Measurements from ENCODE around the gene OPRL1. TPM values are rescaled to one million over a fixed set of nuclear protein-coding genes. Genes with fewer than 3 reads are reported as not detected.

Gene OPRL1
- total RNA-seq, 1 experiment from 2014 or later = 0.92 TPM

DNA sequence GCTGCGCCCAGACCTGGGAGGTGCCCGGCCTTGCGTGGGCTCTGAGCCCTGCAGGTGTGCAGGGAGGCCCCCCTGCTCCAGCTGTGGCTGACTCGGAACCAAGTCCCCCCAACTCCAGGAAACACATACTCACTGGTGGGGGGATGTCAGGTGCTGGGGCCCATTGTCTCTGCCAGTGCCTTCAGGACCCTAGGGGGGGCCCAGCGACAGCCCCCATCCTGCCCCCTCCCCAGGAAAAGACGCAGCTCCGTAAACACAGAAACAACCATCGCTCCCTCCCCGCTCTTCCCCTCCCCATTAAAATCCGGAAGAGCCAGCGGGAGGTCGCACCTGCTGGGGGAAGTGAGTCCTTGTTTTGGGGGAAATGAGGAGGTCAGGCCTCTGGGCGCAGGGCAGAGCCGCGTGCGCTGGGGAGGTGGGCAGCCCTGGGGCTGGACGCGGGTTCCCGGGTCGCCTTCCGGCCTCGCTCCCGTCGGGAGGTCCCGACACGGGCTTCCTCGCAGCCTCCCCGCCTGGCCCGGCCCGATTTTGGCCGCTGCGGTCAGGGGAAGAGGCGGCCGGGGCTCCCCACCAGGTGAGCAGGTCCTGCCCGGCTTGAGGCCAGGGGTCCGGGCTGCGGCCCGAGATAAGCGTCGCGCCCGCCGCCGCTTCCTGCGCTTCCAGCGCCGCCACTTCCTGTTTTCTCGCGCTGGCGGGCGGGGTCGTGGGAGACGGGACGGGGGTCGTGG is 37.7 kb upstream of the OPRL1 start:
- no peak for DNase-seq (ENCODE audit: low read depth)

DNA sequence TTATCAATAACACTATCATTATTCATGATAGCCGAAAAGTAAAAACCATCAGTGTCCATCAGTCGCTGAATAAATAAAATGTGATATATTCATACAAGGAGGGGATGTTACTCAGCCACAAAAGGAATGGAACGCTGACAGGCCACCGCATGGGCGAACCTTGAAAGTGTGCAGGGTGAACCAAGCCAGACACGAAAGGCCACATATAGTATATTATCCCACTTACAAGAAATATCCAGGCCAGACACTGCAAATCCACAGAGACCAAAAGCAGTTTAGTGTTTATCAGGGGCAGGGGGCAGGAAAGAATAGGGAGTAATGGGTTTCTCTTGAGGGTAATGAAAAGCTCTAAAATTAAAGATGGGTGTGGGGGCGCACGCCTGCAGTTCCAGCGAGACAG is 36.1 kb upstream of the OPRL1 start:
- DNase-seq (ENCODE audit: low read depth) = no peak

DNA sequence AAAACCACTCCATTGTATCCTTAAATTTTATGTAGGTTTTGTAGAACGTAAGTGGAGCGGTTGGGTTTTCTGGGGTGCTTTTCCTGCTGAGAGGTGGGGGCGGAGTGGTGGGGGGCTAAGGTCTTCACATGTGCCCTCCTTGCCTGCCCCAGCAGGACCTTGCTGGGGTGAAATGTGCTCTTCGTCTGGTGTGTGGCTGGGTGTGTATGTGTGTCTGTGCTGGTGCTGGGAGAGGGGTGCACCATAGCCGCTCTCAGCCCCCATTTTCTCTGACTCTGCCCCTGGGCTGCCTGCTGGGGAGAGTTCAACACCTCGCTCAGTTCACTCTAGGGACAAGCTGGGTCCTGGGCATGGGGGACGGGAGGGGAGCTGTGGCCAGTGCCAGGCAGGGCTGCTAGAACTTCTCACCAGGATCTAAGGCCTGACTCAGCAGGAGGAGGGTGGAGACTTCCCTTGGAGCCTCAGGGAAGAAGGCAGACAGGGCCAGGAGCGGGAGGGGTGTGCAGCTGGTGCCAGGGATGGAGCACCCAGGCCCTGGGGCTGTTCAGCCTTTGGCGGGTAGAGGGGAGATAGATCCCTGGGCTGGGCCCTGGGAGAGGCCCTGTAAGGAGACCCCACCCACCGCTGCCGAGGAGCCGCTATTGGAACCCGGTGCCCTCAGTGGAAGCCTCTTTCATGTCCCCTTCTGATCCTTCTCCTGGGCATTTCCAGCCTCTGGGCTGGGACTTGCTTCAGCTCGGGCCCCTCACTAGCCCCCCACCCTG is 35.2 kb upstream of the OPRL1 start:
- peak; percentile 46 for DNase-seq (ENCODE audit: low read depth)

DNA sequence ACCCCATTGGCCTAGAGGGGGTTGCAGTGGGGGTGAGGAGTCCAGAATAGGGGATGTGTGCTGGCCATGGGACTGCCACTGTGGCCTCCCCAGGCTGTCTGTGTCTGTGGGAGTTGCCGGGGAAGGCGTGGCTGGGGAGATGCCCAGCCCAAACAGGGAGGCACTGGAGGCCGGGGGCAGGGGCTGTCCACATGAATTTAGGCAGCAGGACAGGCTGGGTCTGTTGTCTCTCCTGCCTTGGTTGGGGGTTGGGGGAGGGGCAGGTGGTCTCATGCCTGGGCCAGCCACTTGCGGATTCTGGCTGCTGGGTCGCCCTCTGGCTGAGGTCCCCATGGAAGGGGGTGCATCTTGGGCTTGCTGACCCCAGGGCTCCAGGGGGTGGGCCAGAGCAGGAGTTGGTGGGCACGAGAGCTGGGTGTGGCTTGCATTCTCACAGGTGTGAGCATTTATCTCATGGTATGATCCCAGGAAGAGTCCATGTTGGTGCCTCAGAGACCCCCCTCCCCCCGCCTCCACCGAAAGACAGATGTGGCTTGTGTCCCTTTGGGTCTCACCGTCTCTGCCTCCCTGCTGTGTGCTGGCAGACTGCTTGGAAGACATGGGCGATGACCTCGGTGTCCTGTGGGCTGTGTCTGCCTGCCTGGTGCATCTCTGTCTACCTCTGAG is 34.4 kb upstream of the OPRL1 start:
- DNase-seq (ENCODE audit: low read depth) = no peak

DNA sequence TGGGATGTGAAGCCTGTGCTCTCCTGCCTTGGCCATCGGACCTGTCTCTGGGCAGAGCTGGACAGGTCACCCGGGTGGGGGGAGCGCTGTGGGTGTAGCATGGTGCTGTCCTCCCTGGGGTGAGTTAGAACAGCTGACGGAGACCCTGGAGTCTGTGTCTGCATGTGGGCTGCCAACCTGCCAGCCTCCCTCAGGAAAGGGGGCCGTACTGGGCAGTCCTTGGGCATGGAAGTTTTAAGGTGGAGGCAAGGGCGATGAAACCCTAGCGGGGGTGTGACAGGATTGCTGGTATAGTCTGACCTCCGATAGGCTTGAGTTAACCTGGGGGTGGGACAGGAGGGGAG is 32.9 kb upstream of the OPRL1 start:
- DNase-seq (ENCODE audit: low read depth) = no peak

DNA sequence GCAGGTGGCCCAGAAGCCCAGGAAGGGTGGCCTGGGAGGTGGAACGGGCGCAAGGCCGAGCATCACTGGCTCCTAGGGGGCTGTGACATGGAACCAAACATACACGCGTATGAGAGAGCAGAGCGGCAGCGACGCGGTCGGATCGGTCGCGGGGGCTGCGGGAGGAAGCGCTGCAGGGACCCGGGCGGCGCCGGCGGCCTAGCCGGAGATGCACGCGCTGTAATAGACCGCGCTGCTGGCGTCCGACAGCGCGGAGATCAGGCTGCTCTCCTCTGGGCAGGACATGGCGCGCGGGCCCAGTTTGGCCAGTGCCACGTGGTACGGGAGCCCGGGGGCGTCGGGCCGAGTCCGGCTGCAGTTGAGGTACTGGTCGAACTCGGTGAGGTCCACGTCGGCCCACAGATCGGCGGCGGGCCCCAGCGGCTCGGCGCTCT is 31.9 kb upstream of the OPRL1 start:
- no peak for DNase-seq (ENCODE audit: low read depth)

DNA sequence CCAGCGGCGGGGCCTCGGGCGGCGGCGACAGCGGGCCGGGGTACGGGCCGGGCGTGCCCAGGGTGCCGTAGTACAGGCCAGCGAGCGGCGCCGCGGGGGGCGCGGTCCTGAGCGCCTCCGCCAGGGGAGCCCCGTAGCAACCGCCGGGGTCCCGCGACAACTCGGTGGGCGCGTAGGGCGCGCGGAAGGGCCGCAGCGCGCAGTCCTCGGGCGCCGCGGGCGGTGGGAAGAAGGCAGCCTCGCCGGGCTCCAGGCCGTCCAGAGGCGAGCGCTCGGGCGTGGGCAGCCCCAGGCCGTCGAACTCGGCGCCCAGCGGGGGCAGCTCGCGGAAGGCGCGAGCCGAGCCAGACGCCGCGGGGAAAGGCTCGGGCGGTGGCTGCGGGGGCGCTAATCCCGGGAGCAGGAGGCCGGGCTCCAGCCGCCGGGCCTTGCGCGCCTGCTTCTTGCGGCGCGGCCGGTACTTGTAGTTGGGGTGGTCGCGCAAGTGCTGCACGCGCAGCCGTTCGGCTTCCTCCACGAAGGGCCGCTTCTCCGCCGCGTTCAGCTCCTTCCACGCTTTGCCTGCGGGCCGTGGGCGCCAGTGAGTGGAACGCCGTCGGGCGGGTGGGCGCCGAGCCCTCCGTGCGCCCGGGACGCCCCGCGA is 31.4 kb upstream of the OPRL1 start:
- DNase-seq (ENCODE audit: low read depth) = no peak

DNA sequence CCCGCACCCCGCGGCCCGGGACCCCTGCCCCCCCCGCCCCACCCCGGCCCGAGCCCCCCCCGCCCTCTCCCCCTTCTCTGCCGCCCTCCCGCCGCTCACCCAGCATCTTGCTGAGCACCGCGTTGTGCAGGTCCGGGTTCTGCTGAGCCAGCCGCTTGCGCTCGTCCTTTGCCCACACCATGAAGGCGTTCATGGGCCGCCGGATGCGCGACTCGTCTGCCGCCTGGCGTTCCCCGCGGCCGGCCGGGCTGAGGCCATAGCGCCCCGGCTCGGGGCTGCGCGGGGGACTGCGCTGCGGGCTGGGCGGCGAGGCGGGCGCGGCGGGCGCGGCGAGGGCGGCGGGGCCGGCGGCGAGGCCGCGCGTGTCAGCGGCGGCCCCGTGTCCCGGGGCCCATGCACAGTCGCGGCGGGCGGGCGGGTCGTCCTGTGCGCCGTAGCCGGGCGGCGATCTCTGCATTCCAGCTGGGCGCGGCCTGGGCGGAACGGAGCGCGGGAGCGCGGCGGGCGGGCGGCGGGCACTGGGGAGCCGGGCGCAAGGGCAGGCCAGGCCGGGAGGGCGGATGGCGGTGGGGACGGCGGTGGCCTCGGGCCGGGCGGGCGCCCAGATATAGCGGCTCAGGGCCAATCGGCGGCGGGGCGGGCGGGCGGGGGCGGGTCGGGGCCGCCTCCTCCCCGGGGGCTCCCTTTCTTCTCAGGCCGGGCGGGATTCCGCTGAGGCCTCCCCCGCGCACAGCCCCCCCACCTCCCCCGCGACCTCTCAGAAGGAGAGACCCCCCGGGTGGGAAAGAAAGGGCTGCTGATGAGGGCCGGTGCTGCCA is 30.6 kb upstream of the OPRL1 start, which contains the start of gene SOX18:
TSS of gene SOX18 (minus strand) at position 580 of the 818 bp plus-strand sequence. CDS start at position 457, 123 bp downstream.
- no peak for DNase-seq (ENCODE audit: low read depth)

DNA sequence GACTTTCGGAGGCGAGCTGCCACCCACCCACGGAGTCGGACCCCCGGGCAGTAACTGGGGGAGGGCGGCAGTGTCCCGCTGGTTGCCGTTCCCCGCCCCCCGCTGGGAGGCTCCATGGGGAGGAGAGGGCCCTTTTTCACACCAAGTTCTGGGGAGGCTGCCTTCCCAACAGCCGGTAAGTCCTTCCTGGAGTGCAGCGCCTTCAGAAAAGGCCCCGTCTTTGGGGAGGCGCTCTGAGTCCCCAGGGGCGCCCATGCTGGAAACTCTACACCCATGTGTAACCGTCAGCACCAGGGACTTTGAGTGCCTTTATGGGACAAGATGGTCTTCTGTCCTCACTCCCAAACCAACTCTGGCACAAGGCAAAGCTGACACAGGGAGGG is 30.0 kb upstream of the OPRL1 start:
- DNase-seq (ENCODE audit: low read depth) = no peak

DNA sequence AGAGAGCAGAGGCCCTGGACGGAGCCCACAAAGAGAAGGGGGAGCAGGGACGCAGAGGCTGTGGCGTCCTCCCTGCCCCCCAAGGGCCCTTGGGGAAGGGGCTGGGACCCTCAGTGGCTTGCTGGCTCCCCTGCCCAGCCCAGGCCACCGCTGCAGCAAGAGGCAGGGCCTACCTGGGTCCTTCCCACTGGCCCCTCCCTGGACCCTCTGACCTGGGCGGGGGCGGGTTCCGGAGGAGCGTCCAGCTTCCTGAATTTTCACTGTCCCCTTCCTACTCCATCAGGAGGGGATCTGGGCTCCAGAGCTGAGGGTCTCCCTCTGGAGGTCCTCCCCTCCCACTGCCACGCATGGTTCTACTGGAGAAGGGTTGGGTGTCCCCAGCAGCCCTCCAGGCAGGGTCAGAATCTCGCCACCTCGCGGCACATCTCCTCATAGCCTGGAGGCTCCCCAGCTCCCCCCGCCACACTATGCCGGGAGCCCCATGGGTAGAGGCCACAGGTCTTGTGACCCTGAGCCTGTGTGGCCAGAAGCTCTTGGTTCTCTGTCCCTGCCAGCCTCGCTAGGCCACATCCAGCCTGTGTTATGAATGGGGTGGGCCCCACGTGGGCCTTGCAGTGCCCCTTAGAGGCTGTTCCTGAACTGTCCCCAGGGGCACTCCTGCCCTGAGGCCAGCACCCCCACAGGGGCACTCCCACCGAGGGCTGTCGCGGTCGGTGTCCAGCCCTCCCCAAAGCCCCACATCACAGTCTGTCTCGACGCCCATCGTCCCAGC is 29.4 kb upstream of the OPRL1 start:
- DNase-seq (ENCODE audit: low read depth) = no peak

DNA sequence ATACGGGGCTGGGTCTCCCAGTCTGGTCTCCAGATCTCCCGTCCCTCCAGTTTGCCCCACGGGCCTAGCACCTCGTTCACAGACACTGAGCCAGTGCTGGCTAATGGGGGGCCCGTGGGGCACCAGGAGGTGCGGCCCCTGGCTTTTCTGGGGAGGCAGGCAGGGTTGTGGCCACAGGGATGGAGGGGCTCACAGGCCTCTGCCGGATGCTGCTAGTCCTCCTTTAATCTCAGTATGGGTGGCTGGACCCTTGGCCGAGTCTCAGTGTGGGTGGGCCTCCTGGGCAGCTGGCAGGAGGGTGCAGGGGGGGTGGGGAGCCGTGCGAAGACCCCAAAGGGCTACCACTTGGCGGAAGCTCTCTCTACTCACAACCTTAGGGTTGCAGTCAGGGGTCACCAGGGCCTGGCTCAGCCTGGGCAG is 28.8 kb upstream of the OPRL1 start:
- DNase-seq (ENCODE audit: low read depth) = no peak

DNA sequence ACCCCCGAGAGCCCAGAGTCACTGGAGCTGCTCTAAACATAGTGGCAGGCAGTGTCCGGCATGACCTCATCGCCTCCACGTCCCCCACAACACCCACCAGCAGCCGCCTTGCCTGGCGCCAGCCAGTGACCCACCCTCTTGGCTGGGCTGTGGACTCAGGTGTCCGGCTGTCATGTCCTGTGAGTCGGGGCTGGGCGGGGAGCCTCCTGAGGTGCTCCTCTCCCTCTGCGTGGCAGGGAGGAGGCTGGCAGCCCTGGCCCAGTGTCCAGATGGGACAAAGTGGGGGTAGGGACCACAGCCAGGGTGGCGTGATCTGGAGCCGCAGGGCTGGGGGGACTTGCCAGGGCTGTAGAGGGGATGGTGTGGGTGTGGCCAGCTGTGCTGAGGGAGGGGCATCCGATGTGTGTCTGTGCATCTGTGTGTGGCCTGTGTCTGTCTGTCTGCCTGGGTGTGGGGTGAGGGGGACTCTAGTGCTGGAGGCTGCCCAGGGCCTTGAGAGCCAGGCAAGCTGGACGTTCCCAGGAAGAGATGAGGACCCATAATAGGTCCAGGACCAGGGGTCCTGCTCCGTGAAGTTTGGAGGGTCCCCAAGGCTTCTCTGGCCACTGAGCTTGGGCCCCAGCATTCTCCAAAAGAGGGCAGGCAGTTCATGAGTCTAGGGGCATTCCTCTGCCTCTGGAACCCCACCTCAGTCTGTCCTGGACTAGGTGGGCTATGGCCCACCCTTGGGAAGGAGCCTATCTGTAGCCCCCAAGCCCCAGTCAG is 28.1 kb upstream of the OPRL1 start:
- no peak for DNase-seq (ENCODE audit: low read depth)

DNA sequence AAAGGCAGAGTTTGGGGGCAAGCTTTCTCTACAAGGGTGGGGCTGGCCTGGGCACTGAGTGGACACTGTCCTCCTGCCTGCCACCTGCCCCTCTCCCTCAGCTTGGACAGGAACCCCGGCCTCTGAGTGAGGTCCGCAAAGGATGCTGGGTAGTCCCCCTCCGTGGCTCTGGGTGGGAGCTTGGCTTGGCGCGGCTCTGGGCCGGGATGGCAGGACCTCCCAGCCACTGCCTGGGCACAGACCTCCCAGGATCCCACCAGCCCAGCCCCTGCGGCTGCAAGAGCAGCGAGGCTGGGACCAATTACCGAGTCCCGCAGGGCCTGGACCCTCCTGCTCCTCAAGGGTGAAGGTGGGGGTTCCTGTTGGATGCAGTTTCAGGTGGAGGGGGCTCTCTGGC is 27.6 kb upstream of the OPRL1 start:
- no peak for DNase-seq (ENCODE audit: low read depth)

DNA sequence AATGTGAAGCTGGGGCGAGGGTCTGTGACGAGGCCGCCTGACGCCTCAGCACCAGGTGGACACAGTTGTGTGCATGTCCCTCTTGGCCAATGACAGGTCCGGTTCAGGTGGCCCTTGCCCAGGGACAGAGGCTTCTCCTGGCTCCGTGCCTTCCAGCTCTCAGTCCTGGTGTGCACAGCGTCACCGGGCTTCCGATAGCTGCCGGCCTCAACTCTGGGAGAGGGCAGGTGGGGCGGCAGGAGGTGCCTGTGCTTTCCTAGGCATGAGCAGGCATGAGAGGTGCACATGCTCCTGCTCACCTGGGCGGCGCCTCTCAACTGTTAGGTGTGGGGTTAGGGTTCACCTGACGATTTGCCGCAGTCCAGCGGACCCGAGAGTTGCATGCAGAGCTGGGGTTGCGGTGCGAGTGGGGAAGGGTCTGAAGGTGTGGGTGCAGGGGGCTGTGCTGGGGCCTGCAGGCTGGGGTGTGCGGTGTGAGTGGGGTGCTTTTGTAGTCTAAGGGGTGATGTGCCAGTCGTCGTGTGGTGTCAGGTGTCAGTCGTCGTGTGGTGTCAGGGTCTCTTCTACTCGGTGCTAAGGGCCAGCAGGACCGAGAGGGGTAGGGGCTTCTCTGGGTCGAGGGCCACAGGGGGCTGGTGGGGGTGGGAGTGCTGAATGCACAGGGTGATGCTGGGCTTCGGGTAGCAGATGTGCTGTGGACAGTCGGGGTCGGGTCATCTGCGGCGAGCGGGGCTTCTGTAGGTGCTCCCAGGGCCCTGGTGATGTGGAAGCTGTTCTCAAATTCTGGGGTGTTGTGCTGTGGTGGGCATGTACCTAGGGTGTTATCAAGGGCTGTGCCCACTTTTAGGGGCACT is 26.7 kb upstream of the OPRL1 start:
- no peak for DNase-seq (ENCODE audit: low read depth)

DNA sequence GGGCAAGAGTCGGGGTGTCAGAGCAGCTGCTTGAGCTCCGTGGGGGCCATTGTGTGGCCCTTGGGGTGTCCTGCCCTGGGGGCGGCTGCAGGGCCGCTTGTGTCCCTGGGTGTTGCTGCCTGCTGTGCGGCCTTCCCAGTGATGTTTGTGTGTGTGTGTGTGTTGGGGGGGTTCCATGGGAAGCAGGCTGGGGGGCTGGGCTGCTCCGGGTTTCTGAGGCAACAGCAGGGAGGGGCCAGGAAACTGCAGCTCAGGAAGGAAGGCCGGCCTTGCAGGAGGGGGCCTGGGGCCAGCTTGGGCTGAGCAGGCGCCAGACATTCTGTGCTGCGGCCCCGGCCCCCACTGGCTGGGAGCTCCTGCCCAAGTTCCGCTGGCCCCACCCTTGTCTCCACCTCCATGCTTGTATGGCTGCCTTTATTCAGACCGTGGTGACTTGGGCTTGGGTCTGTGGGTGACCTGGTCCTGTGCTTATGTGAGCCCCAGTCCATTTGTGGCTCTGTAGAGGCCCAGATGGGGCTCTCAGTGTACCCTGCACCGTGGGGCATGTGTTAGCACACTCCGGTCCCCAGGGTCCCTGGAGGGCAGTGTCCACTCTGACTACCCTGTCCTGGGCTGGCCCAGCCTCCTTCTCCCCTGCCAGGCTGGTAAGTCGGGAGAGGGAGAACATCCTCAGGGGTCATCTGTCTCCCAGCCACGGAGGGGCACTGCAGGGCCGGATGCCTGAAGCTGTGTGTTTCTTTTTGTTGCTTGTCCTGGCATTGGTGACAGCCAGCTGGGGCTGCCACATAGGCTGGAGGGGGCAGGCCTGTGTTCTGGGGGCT is 25.8 kb upstream of the OPRL1 start:
- DNase-seq (ENCODE audit: low read depth) = no peak

DNA sequence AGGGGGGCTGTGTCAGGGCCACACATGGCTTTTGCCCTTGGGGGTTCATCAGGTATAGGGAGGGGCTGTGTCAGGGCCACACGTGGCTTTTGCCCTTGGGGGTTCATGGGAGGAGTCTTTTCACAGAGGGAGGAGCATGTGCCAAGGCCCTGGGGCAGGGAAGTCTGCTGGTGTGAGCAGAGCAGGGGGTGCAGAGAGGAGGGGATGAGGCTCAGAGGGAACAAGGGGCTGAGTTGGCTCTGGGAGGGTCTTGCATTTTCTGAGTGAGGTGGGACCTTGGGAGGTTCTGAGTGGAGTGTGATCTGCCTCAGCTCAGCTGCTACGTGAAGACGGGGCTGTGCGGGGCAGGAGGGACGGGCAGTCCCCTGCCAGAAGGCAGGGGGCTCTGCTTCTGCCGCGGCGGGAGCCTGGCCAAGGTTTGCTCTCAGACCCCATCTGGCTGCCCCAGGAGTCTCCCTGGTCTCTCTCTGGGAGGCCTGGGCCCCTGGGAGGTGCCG is 24.4 kb upstream of the OPRL1 start:
- DNase-seq (ENCODE audit: low read depth) = no peak

DNA sequence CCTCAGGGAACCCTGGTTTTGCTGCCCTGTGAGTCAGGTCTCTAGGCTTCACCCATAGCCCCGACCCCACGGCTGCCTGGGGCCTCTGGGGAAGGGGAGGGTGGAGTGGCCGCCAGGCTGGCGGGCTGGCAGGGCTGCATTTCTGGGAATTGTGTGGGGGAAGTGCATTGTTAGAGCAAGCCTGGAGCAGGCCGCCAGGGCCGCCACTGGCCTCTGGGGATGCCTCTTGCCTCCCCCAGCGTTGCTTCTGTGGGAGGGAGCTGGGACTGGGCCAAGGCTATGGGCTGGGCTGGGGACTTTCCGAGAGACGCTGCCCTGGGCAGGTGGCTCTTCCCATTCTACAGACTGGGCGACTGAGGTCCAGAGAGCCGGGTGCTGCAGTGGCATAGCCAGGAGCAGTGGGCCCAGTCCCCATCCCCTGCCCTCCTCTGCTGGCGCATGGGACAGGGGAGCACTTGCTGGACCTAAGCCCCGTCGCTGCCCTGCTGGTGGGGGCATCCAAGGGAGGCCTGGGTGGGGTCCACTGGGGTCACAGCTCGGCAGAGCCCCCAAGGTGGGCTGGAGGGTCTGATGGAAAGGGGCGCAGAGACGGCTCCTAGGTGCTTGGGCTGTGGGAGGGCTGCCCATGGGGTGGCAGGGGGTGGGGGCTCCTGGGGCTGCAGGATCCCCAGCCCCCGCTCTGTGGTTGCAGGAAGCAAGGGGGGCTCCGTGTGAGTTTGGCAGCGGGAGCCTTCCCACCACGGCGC is 23.8 kb upstream of the OPRL1 start:
- DNase-seq (ENCODE audit: low read depth) = no peak

All from LHCN-M2 (cell line).